GM12878 (cell line): ENCODE measurements around the gene CLIP2. TPM values are rescaled to one million over a fixed set of nuclear protein-coding genes. Genes with fewer than 3 reads are reported as not detected.
A peak's percentile ranks its signal among the peaks of the same experiment; 100 is the strongest.

Experiments
- ATAC-seq: fragments of 200-7000 bp; cut with Tn5 transposase; 3 replicates; pipeline ENCODE4 v1.9.1; 2020; ENCODE audit warnings: mild to moderate bottlenecking, moderate library complexity
- BruUV-seq: library from RNA; stranded (reverse); fragments of 400-500 nt; replicated peaks from 2 replicates; lab custom pipeline; 2021; lab: Mats Ljungman, UMichigan
- CTCF ChIA-PET: fragments of 300-600 bp; sonication (Branson Sonifier 250); formaldehyde crosslinking; extraction: SDS; loops from one replicate; lab custom pipeline; 2021; ENCODE audit warnings: inconsistent platforms; lab: Yijun Ruan, JAX
- POLR2A ChIA-PET: fragments of 350-600 bp; formaldehyde crosslinking; extraction: SDS; loops from one replicate; lab custom pipeline; 2021; ENCODE audit warnings: inconsistent platforms; lab: Charles Lee
- RAD21 ChIA-PET: fragments of 300-600 bp; sonication (Branson Sonifier 250); formaldehyde crosslinking; loops from one replicate; lab custom pipeline; 2023; ENCODE audit warnings: antibody characterized with exemption; ENCODE audit not compliant: unreplicated experiment; lab: Charles Lee
- SMC1A ChIA-PET: fragments of 300-600 bp; sonication (Branson Sonifier 250); formaldehyde crosslinking; loops from one replicate; lab custom pipeline; 2023; ENCODE audit not compliant: unreplicated experiment, uncharacterized antibody; lab: Charles Lee
- DNase-seq: peaks from one replicate; pipeline ENCODE4 v3.0.0-alpha.2; 2011; ENCODE audit warnings: low read depth, low spot score
- FAIRE-seq: peaks from 3 replicates; lab custom pipeline; 2011; peaks lifted over from hg19 to GRCh38; lab: Jason Lieb, UNC
- H2AFZ ChIP-seq: 2 replicates; pipeline ENCODE4 v1.6.0; 2011; ENCODE audit warnings: low read depth, low read length, control low read depth; ENCODE audit not compliant: control insufficient read depth
- H3K27ac ChIP-seq: 2 replicates; pipeline ENCODE4 v1.5.1; 2011; ENCODE audit warnings: control low read depth; ENCODE audit not compliant: control insufficient read depth, insufficient read depth
- H3K27me3 ChIP-seq, 2 experiments: replicated peaks in 1 of 2; 2 replicates each; pipeline versions ENCODE4 v1.6.0 to v1.6.1; 2011; ENCODE audit warnings: low read length in 1 of 2; ENCODE audit not compliant: control insufficient read depth in 2 of 2, insufficient read depth in 2 of 2
- H3K36me3 ChIP-seq, 2 experiments: 2 replicates each; pipeline ENCODE4 v1.5.1; 2011; ENCODE audit warnings: low read length in 1 of 2; ENCODE audit not compliant: control insufficient read depth in 2 of 2, insufficient read depth in 2 of 2
- H3K4me1 ChIP-seq: 2 replicates; pipeline ENCODE4 v1.6.1; 2011; ENCODE audit warnings: mild to moderate bottlenecking, low read length, moderate library complexity, mixed read lengths; ENCODE audit not compliant: control insufficient read depth, insufficient read depth
- H3K4me2 ChIP-seq: 2 replicates; pipeline ENCODE4 v1.6.0; 2011; ENCODE audit warnings: control low read depth; ENCODE audit not compliant: control insufficient read depth, insufficient read depth
- H3K4me3 ChIP-seq: fragments of 200-600 bp; sonication (generic); 2 replicates; pipeline ENCODE4 v1.5.1; 2016
- H3K79me2 ChIP-seq: 2 replicates; pipeline ENCODE4 v1.6.0; 2011; ENCODE audit warnings: low read length; ENCODE audit not compliant: control insufficient read depth, insufficient read depth
- H3K9ac ChIP-seq: 2 replicates; pipeline ENCODE4 v1.8.0; 2011; ENCODE audit warnings: low read length, control low read depth, mixed read lengths; ENCODE audit not compliant: control insufficient read depth, insufficient read depth
- H3K9me3 ChIP-seq: replicated peaks from 3 replicates; pipeline ENCODE4 v1.5.1; 2011; ENCODE audit warnings: mild to moderate bottlenecking, low read length; ENCODE audit not compliant: control insufficient read depth, insufficient read depth
- H4K20me1 ChIP-seq: 2 replicates; pipeline ENCODE4 v1.6.0; 2011; ENCODE audit not compliant: control insufficient read depth, insufficient read depth
- BHLHE40 ChIP-seq, 2 experiments: fragments of 450-650 bp in 1 of 2; IDR thresholded peaks; 2 replicates each; pipeline ENCODE4 v1.6.1; 2011 to 2017; ENCODE audit warnings: low read depth in 2 of 2, borderline replicate concordance in 1 of 2, improper control_type of control experiment in 1 of 2, low read length in 1 of 2, mild to moderate bottlenecking in 1 of 2
- CREM ChIP-seq: IDR thresholded peaks from 2 replicates; pipeline ENCODE4 v1.6.1; 2014; ENCODE audit warnings: antibody characterized with exemption, low read depth
- CTCF ChIP-seq, 3 experiments: IDR thresholded peaks in 2 of 3; conservative IDR thresholded peaks in 1 of 3; 2 replicates each; pipeline ENCODE4 v1.5.1; 2011; ENCODE audit warnings: low read depth in 3 of 3, low read length in 3 of 3, mild to moderate bottlenecking in 3 of 3, control low read depth in 2 of 3, moderate library complexity in 2 of 3, inconsistent platforms in 1 of 3, mixed read lengths in 1 of 3; ENCODE audit not compliant: control insufficient read depth in 2 of 3, insufficient read depth in 1 of 3; ENCODE audit errors: extremely low read depth in 1 of 3
- ELK1 ChIP-seq: IDR thresholded peaks from 2 replicates; pipeline ENCODE4 v1.6.1; 2012; ENCODE audit warnings: low read depth, low read length, improper control_type of control experiment
- HDGF ChIP-seq: fragments of 450-650 bp; IDR thresholded peaks from 2 replicates; pipeline ENCODE4 v1.6.1; 2016; ENCODE audit warnings: antibody characterized with exemption
- IKZF1 ChIP-seq: fragments of 450-650 bp; conservative IDR thresholded peaks from 2 replicates; pipeline ENCODE4 v1.6.1; 2017; ENCODE audit warnings: antibody characterized with exemption, mild to moderate bottlenecking
- KDM1A ChIP-seq: fragments of 200-600 bp; sonication (generic); IDR thresholded peaks from 2 replicates; pipeline ENCODE4 v1.6.1; 2016; ENCODE audit warnings: borderline replicate concordance
- MEF2B ChIP-seq: fragments of 450-650 bp; IDR thresholded peaks from 2 replicates; pipeline ENCODE4 v1.6.1; 2018; ENCODE audit warnings: mild to moderate bottlenecking, moderate library complexity; ENCODE audit not compliant: partially characterized antibody, poor library complexity, severe bottlenecking
- NBN ChIP-seq: fragments of 450-650 bp; IDR thresholded peaks from 2 replicates; pipeline ENCODE4 v1.6.1; 2016
- RAD21 ChIP-seq: IDR thresholded peaks from 2 replicates; pipeline ENCODE4 v1.6.1; 2011; ENCODE audit warnings: mild to moderate bottlenecking, low read depth, low read length, moderate library complexity; ENCODE audit not compliant: insufficient read depth
- RB1 ChIP-seq: fragments of 450-650 bp; formaldehyde crosslinking; IDR thresholded peaks from 2 replicates; pipeline ENCODE4 v1.6.1; 2017; ENCODE audit warnings: mild to moderate bottlenecking, borderline replicate concordance
- RELA ChIP-seq: fragments of 450-650 bp; IDR thresholded peaks from 2 replicates; pipeline ENCODE4 v1.8.0; 2014; ENCODE audit warnings: borderline replicate concordance; ENCODE audit not compliant: partially characterized antibody
- SKIL ChIP-seq: fragments of 450-650 bp; IDR thresholded peaks from 2 replicates; pipeline ENCODE4 v1.6.1; 2017; ENCODE audit warnings: mild to moderate bottlenecking, low read depth, inconsistent platforms; ENCODE audit not compliant: poor library complexity, severe bottlenecking
- SMC3 ChIP-seq: IDR thresholded peaks from 2 replicates; pipeline ENCODE4 v1.6.1; 2011; ENCODE audit warnings: low read length, improper control_type of control experiment, borderline replicate concordance
- WGBS: methylation state at CpG from one replicate; pipeline ENCODE4 v1.1.6; 2016; ENCODE audit warnings: low lambda C conversion rate; ENCODE audit not compliant: insufficient replicate concordance, insufficient coverage; ENCODE audit errors: missing lambda C conversion rate; 5-methylcytosine and 5-hydroxymethylcytosine counted together
- in situ Hi-C: fragments of 300-500 bp; cut with MboI; formaldehyde crosslinking; loops from 9 replicates; pipeline ENCODE4 v1.14.3; 2018; ENCODE audit warnings: mixed read lengths
- intact Hi-C: fragments of 100-400 bp; cut with micrococcal nuclease; formaldehyde crosslinking; loops from one replicate; pipeline ENCODE4 v1.14.2; 2022; ENCODE audit not compliant: unreplicated experiment
- polyA plus RNA-seq, 11 experiments: library from polyadenylated mRNA; depleted of rRNA in 4 of 11; unstranded in 6 of 11; stranded (reverse) in 5 of 11; fragments of >200 nt; fragmentation: Nextera tagmentation in 4 of 11; fragmentation: Illumina TruSeq in 1 of 11; extraction: Ambion mirVana in 4 of 11; extraction: Trizol in 1 of 11; gene quantifications; 1 replicate in 1 of 11; 2 replicates in 10 of 11; pipeline versions ENCODE4 v1.2.1 to v1.2.3, GENCODE V29; 2011 to 2016; ENCODE audit warnings: inconsistent platforms in 2 of 11, missing spikeins in 2 of 11, low read depth in 1 of 11
- total RNA-seq, 4 experiments: library from RNA; depleted of rRNA in 3 of 4; stranded (reverse); fragments of >200 nt in 3 of 4; fragmentation: Illumina TruSeq in 1 of 4; extraction: Trizol in 1 of 4; gene quantifications; 2 replicates each; pipeline versions ENCODE4 v1.2.1 to v1.2.3, GENCODE V29; 2013 to 2021

CLIP2 gene
- total and polyA plus RNA-seq, 10 of the 15 experiments (the other 5 are each of a cell fraction or from before 2014, with no cell fraction given): 0.26 to 56.3 (median 21.0) TPM

- no TSS peak for BruUV-seq
- Histone ChIP-seq H2AFZ (no peak overlapping the region), H3K4me2 (no peak overlapping the region), H3K36me3 (peaks cover 11 to 32% of the 10 kb centered on the region in 2 experiments; a peak in 3 of 4 replicates), H3K9me3 (no peaks in the 10 kb centered on the region), H3K4me3 (no peak overlapping the region), H3K4me1 (no peaks in the 10 kb centered on the region), H4K20me1 (no peaks in the 10 kb centered on the region), H3K79me2 (no peaks in the 10 kb centered on the region), H3K27me3 (no peaks in the 10 kb centered on the region), H3K9ac (no peak overlapping the region), H3K27ac (no peak overlapping the region)
- WGBS: 38% methylated on average over 14 of the region's 14 CpGs
- ChIA-PET POLR2A (interaction anchor here (0.5 to 1.2 kb wide), 7 partner anchors 9 to 402 kb away, joined by 3 to 10 read pairs (median 3); no protein-coding TSS in a partner anchor), RAD21 (interaction anchor here (0.5 to 5.6 kb wide), 27 partner anchors 12 to 346 kb away, joined by 3 to 127 read pairs (median 4); partner anchors contain the start of genes CLIP2, LAT2, LIMK1 and RFC2), SMC1A (interaction anchor here (0.6 to 4.6 kb wide), 20 partner anchors 10 to 335 kb away, joined by 3 to 86 read pairs (median 4); partner anchors contain the start of gene LAT2), CTCF (interaction anchor here (0.6 to 6.6 kb wide), 56 partner anchors 9 to 1710 kb away, joined by 3 to 190 read pairs (median 5); partner anchors contain the start of genes EIF4H and LAT2)
- DNase-seq: no peak
- intact Hi-C loops (loop anchor here (1.0 kb wide), 2 partner anchors 195 to 333 kb away; no protein-coding TSS in a partner anchor), in situ Hi-C loops (loop anchor here (5.0 kb wide), 2 partner anchors 194 to 339 kb away; no protein-coding TSS in a partner anchor)
- ATAC-seq: peak; percentile 79
- peak; percentile 68 for FAIRE-seq
- TF ChIP-seq MEF2B (peak; percentile 86), RAD21 (peak; percentile 88), IKZF1 (0 out of 2 replicates have a peak, but pooled peaks have one; percentile 24), ELK1 (no peak; the same call in 1 of the 2 replicates), BHLHE40 (IDR thresholded peaks at IDR 0.05; ENCODE audit: borderline replicate concordance in 1 of 2, low read depth in 2 of 2, low read length in 1 of 2) (no peak), CREM (no peak), SMC3 (peak; percentile 83), RB1 (0 out of 2 replicates have a peak, but pooled peaks have one; percentile 32), CTCF (IDR thresholded peaks at IDR 0.05 in 2 of 3, conservative IDR thresholded peaks at IDR 0.05 in 1 of 3; ENCODE audit: control insufficient read depth in 2 of 3, extremely low read depth in 1 of 3, insufficient read depth in 1 of 3, low read depth in 3 of 3, low read length in 3 of 3) (peak; percentile 90 to 95 (median 95)), RELA (peak; percentile 30), KDM1A (no peak), SKIL (peak; percentile 38), NBN (0 out of 2 replicates have a peak, but pooled peaks have one; percentile 23), HDGF (peak; percentile 61; the same call in 1 of the 2 replicates)
These were observed 112.1 kb downstream of the CLIP2 start for GRCh38 chr7:74401137-74401859.
